GM19467 (cell line): ENCODE measurements around the gene GPHN.

Experiments used
- ATAC-seq: cut with Tn5 transposase; IDR thresholded peaks from one replicate; pipeline ENCODE4 v1.9.1; 2021; ENCODE audit warnings: mild to moderate bottlenecking, moderate library complexity; ENCODE audit not compliant: unreplicated experiment

Gene GPHN

DNA sequence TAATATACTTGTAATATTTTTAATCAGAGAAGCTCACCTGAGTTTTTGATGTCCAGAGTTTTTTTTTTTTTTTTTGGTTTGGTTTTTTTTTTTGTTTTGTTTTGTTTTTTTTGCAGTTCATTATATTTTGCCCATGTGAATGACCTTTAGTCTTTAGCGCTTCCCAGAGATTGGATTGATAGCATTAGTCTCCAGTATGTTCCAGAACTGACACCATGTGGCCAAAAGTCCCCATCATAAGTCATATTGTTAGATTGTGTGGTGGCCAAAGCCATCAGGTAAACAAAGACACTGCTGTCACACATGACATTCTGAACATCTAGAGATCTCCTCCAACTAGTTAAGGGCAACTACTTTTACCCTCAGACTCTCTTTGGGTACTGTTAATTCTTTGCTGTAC, 408.5 kb downstream of the GPHN start:
- ATAC-seq: no peak

DNA sequence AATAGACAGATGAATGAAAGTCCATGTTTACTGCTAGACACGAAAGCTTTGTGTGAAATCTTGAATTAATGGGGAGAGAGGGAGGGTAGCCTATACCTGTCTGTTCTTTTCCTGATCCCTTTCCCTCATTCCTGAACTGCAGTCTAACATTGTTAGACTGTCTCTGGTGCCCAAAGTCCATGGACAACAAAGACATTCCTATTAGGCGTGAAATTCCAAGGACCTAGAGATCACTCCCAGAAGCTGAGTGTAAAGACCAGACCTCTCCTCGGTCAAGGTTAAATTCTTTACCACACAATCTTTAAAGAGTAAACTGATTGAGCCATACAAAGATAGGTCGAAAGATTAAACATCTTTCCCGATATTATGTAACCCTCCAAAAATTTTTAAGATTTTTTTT, 410.6 kb downstream of the GPHN start:
- ATAC-seq: no peak

DNA sequence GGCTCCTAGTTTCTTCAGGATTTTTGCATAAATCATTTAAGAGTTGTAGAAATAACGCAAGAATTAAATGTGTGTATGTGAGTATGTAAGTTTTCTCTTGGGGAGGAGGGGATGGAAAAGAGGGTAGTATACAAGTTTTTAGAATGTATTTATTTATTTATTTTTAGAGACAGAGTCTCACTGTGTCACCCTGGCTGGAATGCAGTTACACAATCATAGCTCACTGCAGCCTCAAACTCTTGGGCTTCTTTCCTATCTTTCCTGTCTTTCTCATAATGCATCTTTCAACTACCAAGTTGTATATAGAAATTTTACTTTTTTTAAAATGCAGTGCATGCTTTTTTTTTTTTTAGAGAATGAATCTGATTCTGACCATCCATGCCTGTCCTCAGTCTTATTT, 412.2 kb downstream of the GPHN start:
- no peak for ATAC-seq

DNA sequence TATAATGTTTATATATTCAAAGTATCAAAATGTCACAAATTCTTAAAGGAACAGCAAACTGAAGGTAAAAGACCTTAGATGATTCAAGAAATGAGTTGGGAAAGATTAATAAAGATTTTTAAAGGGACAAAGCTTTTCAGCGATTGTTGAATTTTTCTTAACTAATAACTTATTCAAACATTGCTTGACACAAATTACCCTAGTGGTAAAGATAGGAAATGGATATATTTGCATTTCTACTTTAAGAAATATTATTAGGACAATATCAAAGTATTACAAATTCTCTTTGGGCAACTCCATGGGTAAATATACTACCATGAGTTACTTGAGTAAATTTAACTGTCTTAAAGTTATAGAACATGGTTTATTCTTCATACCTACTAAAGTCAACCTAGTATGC, 415.3 kb downstream of the GPHN start:
- no peak for ATAC-seq

DNA sequence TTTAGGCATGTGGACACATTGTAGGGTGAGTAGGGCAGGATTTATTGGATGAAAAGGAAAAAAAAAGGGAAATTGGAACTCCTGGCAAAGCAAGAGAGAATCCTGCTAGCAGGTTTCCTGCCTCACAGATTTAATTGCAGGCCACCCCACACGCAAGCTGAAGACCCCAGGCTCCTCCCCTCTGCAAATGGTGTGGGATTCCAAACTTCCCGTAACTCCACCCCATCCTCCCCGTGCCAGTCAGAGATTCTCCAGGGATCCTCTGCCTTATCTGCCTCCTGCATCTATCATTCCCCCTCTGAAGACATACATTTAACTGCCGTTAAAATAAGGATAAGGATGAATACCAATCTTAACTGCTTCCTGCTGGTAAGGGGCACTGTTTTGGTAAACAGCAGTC, 431.5 kb downstream of the GPHN start:
- no peak for ATAC-seq

DNA sequence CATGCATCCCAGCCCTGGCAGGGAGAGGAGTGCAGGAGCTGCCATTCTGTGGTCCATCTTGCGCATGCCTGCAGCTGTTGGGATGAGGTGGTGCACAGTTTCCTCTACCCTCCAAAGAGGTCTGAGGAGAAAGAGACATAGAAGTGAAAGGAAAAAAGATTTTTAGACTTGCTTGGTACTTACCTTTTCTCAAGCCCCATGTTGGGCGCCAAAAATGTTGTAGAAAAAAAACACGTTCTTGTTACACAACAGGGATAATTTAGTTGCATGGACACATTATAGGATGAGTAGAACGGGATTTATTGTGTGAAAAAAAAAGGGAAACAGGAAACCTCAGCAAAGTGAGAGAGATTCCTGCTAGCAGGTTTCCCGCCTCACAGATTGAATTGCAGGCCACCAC, 436.9 kb downstream of the GPHN start:
- no peak for ATAC-seq

DNA sequence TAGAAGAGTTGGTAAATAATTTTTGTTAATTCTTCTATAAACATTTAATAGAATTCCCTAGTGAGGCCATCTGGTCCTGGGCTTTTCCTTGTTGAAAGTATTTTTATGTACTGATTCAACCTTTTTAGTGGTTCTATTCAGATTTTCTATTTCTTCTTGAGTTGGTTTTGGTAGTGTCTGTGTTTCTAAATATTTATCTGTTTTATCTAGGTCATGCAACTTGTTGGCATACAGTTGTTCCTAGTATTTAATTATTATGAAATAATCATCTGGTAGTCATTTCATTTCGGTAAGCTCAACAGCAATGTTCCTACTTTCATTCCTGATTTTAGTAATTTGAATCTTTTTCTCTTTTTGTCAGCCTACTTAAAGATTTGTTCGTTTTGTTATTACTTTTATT, 447.2 kb downstream of the GPHN start:
- ATAC-seq: no peak

DNA sequence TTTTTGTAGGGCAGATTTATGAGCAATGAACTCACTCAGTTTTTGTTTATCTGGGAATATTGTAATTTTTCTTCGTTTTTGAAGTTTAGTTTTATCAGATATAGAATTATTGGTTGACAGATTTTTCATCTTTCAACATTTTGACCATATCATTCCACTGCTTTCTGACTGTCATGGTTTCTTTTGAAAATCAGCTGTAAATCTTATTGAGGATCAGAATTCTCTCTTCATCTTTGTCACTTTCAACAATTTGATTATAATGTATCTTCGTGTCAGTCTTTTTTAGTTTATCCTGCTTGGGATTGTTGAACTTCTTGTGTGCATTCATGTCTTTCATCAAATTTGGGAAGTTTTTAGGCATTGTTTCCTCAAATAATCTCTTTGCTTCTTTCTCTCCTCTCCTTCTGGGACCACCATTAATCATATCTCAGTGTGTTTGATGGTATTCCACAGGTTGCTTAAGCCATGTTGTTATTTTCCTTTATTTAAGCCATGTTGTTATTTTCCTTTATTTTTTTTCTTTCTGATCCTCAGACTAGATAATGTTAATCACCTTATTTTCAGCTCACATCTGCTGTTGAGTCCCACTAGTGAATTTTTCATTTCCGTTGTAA, 451.6 kb downstream of the GPHN start:
- ATAC-seq: no peak

DNA sequence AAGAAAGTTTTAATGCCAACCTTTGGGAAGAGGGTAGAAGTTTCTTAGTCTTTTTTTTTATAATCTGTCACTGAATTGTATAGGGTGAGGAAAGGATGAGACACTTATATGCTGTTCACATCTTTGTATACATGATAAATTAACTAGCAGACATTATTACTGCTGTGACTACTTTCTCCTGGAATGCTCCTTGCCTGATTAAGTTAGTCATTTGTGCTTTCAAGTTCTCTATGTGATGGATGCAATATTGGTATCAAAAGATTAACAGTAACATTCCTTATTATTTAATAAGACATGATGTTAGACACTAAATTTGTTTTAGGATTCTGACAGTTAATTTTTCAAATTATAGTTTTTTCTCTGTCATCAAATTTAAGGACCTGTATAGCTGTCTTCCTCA, 457.9 kb downstream of the GPHN start:
- ATAC-seq: no peak

DNA sequence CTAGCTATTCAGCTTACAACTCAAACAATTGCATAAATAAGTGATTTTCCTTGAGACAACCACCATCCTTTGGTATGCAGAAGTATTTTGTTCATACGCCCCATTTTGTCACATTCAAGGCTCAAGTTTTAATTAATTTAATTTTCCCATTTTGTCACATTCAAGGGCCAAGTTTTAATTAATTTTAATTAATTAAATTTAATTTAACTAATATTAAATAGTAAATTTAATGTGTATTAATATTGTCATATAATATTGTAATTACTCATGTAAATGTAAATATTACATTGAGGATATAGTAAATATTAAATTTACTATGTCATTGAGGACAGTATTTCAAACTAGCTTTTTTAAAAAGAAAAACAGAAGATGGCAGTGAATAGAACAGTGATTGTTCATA, 464.5 kb downstream of the GPHN start:
- no peak for ATAC-seq

DNA sequence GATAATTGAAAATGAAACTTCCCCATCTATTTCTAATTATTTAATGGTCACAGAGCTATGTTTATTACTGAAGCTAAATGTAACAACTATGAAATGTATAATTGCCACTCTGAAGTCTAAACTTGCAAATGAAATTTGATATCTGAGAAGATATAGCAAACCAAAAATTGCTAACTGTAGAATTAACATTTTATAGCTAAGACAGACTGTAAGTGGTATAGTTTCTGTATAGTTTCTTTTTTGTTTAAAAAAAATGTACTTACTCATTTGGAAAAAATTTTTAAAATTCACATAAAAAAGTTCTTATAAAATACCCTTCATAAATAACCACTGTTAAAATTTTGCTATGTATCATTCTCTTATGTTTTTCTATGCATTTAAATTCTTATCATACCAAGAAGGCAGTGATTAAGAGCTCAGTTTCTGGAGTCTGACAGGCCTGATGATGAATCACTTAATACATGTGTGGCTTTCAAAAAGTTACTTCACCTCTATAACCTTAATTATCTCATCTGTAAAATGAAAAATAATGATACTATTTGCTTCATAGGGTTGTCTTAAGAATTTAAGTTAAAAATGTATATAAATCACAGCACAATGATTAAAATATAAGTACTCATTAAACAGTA, 466.6 kb downstream of the GPHN start:
- ATAC-seq: no peak

DNA sequence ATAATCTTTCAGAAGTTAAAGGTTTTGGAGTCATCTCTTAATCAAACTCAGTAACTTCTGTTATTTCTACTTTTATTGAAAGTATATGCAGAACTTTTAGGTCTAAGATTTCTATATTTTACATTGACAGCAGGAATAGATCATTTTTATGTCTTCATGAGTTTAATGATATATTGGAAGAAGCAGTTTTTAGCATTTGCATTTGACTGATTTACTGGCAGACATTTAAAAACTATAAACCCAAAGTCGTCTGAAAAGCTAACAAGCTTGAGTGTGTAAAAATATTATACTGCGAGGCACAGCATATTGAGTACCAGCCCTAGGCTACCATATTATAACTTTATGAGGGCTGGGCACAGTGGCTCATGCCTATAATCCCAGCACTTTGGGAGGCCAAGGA, 467.3 kb downstream of the GPHN start:
- no peak for ATAC-seq

DNA sequence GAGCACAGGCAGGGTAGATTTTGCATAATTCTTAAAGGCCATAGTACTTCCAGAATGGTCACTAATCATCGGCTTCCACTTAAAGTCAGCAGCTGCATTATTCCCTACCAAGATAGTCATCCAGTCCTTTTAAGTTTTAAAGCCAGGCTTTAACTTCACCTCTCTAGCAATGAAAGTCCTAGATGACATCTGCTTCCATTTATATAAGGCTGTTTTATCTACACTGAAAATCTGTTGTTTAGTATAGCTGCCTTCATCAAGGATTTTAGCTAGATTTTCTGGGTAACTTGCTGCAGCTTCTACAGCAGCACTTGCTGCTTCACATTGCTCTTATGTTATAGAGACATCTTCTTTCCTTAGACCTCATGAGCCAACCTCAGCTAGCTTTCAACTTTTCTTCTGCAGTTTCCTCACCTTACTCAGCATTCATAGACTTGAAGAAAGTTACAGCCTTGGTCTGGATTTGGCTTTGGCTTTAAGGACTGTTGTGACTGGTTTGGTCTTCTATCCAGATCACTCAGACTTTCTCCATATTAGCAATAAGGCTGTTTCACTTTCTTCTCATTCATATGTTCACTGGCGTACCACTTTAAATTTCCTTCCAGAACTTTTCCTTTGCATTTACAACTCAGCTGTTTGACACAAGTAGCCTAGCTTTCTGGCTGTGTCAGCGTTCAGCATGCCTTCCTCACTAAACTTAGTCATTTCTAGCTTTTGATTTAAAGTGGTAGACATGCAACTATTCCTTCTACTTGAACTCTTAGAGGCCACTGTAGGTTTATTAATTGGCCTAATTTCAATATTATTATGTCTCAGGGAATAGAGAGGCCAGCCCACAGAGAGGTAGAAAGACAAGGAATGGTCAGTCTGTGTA, 471.4 kb downstream of the GPHN start:
- ATAC-seq: no peak

DNA sequence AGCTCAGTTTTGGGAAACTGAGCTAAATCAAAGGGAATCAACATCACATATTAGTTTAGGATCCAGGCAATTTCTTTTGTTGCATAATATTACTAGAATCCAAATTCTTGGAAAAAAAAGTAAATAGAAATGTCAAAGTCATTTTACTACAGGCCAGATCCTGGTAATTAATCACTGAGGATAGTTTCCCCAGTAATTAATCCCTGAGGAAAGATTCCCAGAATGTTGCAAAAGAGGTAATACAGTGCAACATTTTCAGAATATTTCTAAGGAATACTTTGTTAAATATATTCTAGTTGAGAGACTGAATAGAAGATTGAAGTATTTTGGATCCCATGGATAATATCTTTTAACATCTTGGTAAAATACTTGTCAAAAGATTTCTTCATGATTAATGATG, 474.3 kb downstream of the GPHN start:
- ATAC-seq: no peak

DNA sequence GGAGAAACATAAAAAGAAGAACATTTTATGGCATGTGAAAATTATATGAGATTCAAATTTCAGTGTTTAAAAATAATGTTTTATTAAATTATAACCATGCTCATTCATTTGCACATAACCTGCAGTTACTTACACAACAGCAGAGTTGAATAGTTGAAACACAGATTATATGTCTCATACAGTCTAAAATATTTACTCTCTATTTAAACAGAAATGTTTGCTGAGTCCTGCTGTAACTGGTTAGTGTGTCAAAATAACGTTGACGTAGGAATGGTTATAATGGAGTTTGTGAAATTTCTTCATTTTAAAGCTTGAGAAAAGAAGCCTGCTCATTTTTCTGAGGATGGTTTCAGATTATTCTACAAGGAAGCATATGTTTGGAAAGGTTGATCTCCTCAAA, 484.8 kb downstream of the GPHN start:
- no peak for ATAC-seq

DNA sequence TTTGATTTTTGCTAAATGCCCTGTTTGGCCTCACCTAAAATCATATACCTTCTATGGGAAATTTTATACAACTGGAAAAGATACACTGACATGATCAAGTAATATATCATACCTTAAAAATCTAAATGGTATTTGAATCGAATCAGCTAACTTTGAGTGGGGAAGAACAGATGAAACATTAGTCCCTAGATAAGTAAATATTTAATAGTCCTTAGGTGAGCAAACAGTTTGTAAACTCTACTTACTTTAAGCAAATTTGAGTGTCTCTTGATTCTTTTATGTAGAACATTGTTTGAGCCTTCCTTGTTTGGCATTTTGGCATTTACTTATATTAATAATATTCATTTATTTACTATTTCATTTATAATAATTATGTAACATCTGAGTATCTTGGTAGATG, 485.6 kb downstream of the GPHN start:
- ATAC-seq: no peak

DNA sequence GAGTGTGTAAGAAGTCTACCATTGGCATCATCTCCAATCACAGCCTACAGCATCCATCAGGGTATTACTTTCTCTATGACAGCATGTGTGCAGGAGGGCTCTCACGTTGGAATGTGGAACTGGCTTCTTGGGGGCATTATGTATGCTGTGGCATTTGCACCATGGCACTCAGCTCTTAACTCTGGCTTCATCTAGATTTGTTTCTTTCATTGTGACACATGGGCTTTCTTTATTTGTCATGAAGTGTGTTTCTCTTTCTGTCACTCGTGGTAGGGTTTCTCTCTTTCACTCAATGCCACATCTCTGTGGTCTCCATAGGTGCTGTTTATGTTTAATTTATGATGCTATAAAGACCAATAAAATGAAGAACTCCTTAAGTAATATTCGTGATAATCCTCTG, 490.1 kb downstream of the GPHN start:
- ATAC-seq: no peak

DNA sequence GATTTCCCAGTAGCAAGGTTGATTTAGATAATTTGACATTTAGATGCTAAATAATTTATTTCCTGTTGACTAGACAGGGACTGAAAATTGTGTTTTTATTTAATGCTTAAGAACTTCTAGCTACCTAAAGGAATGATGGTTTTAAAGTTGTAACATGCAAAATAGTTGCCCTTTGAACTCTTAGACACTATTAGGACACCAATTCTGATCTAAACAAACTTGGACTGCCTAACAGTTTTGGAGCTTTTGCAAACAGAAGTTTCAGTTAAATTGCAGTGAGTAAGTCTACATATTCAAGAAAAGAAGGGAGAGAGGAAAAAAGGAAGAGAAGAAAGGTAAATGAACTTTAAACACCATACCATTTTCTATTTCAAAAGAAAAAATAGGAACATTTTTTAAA, 492.0 kb downstream of the GPHN start:
- ATAC-seq: no peak

DNA sequence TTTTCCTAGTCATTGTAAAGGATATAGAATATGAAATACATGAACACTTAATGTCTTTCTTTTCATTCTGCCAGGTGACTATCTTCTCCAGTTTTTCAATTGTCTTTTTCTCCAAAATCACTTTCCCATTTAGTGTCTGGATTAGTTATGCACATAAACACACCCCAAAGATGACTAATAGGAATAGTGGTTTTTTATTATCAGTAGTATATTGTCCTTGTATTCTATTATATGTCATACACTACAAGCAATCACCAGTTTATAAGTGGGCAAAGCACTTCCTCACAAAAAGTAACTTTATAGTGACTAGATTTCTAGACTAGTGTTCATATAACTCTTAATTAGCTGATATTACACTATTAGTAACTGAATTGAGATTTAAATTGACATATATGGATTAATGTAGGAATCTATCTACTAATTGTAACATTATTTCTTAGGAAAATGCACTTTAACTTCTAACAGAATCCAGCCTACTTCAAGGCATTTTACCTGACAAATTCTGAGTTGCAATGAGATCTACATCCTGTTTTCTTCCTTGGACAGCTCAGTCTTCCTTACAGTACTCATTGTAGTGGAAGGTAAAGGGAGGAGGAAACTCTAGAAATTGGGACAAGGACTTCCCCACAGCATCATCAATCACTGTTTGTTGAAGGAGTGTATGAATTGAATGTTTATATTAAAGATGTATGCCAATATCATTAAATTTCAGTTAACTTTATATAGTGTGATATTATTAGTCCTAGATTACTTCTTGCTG, 495.2 kb downstream of the GPHN start:
- no peak for ATAC-seq

DNA sequence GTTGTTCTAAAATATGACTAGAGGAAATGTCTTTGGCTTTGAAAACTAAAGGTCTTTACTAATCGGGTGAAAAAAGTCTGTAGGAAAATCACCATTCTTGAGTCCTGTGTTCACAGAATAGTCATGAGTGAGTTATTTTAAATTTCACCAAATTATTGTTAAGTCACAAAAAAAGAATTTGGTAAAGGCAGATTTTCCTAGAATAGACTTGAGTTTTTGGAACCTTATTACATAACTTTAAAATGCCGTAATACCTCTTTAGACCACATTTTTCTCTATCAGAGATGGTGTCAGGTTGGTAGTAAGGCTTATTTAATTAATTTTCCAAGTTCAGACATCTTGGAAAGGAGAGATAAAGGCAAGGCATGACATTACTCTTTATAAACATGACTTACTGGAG, 496.6 kb downstream of the GPHN start:
- ATAC-seq: no peak

DNA sequence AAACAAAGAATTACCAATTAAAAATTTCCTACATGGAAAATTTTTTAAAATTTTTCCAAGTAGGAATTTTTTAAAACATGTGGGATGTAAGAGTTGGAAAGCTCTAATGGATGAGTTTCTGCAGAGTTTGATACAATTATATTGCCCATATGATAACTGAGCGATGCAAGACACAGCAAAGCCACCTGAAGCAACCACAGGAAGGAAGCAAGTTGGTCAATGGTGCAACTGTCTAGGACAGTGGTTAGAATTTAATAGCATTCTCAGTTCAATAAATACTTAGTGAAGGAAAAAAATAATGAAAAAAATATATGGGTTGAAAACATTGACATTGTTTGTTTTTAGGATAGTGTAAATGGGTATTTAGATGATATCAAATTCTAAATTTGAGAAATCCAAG, 502.7 kb downstream of the GPHN start:
- no peak for ATAC-seq

DNA sequence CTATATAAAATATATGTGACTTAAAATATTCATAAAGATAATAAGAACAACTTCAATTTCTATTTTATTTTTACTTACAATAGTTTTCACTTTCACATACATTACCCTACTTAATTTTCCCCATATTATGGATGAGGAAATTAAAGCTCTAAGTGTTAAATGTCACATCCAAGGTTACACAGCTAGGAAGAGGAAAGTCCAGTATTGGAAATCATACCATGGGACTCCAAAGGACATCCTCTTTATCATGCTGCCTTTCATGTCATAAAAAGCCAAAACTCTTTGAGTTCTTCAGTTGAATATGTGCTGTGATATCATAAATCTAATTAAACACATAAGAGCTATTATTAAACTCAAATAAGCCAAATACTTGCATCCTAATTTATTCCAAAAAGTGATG, 508.9 kb downstream of the GPHN start:
- ATAC-seq: no peak
